Upper lobe of left lung (tissue), 6 donors: ENCODE data around the gene PRR9. TPM values are rescaled to one million over a fixed set of nuclear protein-coding genes. Genes with fewer than 3 reads are reported as not detected.
"Not testable (repeated sequence)": the region's sequence is repeated elsewhere in the genome, so short reads cannot be mapped to it uniquely, and the experiment has no call there.

Source experiments
- ATAC-seq, 2 donors: fragments of 200-7000 bp; cut with Tn5 transposase; one replicate each; pipeline ENCODE4 v1.9.1; 2022; ENCODE audit warnings: mild to moderate bottlenecking in 2 of 2, moderate library complexity in 2 of 2; ENCODE audit not compliant: low FRiP score in 2 of 2
- DNase-seq, 2 donors: peaks; one replicate each; pipeline ENCODE4 v3.0.0-alpha.2; 2019 to 2020
- H3K27ac ChIP-seq, 4 donors: fragments of 200-600 bp; sonication (generic); one replicate each; pipeline ENCODE4 v1.5.1; 2016 to 2019
- H3K27me3 ChIP-seq, 4 donors: fragments of 200-600 bp; sonication (generic); one replicate each; pipeline ENCODE4 v1.5.1; 2017 to 2019
- H3K36me3 ChIP-seq, 4 donors: fragments of 200-600 bp; sonication (generic); one replicate each; pipeline ENCODE4 v1.5.1; 2016 to 2019
- H3K4me1 ChIP-seq, 4 donors: fragments of 200-600 bp; sonication (generic); one replicate each; pipeline ENCODE4 v1.5.1; 2018 to 2019
- H3K4me3 ChIP-seq, 4 donors: fragments of 200-600 bp; sonication (generic); one replicate each; pipeline ENCODE4 v1.5.1; 2017 to 2019; ENCODE audit warnings: mild to moderate bottlenecking in 2 of 4, moderate library complexity in 1 of 4
- H3K9me3 ChIP-seq, 4 donors: fragments of 200-600 bp; sonication (generic); one replicate each; pipeline ENCODE4 v1.5.1; 2018 to 2019
- EP300 ChIP-seq, 4 donors: sonication (generic); formaldehyde crosslinking; IDR thresholded peaks; one replicate each; pipeline ENCODE4 v1.5.1; 2017; ENCODE audit warnings: antibody characterized with exemption in 4 of 4, control low read depth in 2 of 4
- POLR2A ChIP-seq, 4 donors: fragments of 450-650 bp; IDR thresholded peaks; one replicate each; pipeline ENCODE4 v1.5.1; 2016 to 2017; ENCODE audit warnings: antibody characterized with exemption in 4 of 4, mild to moderate bottlenecking in 2 of 4
- POLR2AphosphoS5 ChIP-seq, 2 donors: sonication (generic); formaldehyde crosslinking; IDR thresholded peaks; one replicate each; pipeline ENCODE4 v1.5.1; 2017; ENCODE audit warnings: antibody characterized with exemption in 2 of 2
- WGBS, 2 donors: methylation state at CpG; one replicate each; pipeline ENCODE4 v1.1.5; 2017 to 2018; 5-methylcytosine and 5-hydroxymethylcytosine counted together
- total RNA-seq, 6 donors: library from RNA; depleted of rRNA in 4 of 6; stranded (reverse); fragments of >200 nt in 4 of 6; gene quantifications; one replicate each; pipeline versions ENCODE4 v1.1.0 to v1.2.1, GENCODE V29; 2016 to 2021
- TF ChIP-seq, protein P1 (sequence below), 6 experiments: fragments of 450-650 bp in 4 of 6; fragments of 200-600 bp in 2 of 6; sonication (generic) in 2 of 6; IDR thresholded peaks; one replicate each; pipeline ENCODE4 v1.5.1; 2016 to 2019; ENCODE audit warnings: antibody characterized with exemption in 6 of 6
- donor health status: DM: no; HTN: no; CAD: no; lungs with moderate emphysema.
- donor health status: DM: no; HTN: yes; CAD: no; lungs with severe emphysema.

PRR9 gene
- total RNA-seq, 6 donors from 2014 or later = not detected

GRCh38 chr1:153228491-153228890, 11.1 kb downstream of the PRR9 start:
- ATAC-seq (no peak), DNase-seq (no peak)
- Histone ChIP-seq H3K36me3 (no peaks in the 10 kb centered on the region), H3K4me3 (no peak overlapping the region), H3K27me3 (no peaks in the 10 kb centered on the region), H3K4me1 (no peaks in the 10 kb centered on the region), H3K27ac (no peak overlapping the region), H3K9me3 (no peaks in the 10 kb centered on the region)
- 77 to 91% methylated on average over 1 of the region's 1 CpG for WGBS, 2 donors
- TF ChIP-seq EP300 (IDR thresholded peaks at IDR 0.05) (no peak), POLR2A (IDR thresholded peaks at IDR 0.05) (no peak)

- DNase-seq, H3K27ac ChIP-seq, H3K4me1 ChIP-seq, H3K27me3 ChIP-seq, H3K36me3 ChIP-seq, H3K4me3 ChIP-seq, H3K9me3 ChIP-seq: not testable (repeated sequence)
- WGBS, 2 donors = 54% methylated on average over 10 to 12 of the region's 12 CpGs
- ATAC-seq = peak; percentile 50 to 65
- TF ChIP-seq, protein P1, sequence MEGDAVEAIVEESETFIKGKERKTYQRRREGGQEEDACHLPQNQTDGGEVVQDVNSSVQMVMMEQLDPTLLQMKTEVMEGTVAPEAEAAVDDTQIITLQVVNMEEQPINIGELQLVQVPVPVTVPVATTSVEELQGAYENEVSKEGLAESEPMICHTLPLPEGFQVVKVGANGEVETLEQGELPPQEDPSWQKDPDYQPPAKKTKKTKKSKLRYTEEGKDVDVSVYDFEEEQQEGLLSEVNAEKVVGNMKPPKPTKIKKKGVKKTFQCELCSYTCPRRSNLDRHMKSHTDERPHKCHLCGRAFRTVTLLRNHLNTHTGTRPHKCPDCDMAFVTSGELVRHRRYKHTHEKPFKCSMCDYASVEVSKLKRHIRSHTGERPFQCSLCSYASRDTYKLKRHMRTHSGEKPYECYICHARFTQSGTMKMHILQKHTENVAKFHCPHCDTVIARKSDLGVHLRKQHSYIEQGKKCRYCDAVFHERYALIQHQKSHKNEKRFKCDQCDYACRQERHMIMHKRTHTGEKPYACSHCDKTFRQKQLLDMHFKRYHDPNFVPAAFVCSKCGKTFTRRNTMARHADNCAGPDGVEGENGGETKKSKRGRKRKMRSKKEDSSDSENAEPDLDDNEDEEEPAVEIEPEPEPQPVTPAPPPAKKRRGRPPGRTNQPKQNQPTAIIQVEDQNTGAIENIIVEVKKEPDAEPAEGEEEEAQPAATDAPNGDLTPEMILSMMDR (IDR thresholded peaks at IDR 0.05) = peak in 3 of 6 experiments; percentile 10 to 40 (median 16)
Observed at GRCh38 chr1:153229076-153229829, 11.9 kb downstream of the PRR9 start.

DNA sequence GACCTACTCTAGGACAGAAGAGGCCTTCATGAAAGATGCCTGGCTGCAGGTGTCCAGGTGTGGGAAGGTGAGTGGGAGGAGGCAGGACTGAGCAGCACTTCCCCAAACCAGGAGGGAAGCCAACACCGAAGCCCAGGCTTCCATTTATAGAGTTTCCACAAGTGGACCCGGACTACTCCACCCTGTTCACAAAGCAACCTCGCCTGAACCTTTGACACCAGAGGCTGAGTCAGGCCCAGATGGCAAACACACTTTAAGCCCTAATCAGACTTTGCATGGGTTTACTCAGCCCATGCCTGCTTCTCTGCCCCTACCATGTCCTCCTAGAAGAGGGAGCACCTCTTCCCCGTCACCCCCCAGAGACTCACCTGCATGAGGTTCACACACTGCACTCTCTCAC, 14.0 kb downstream of the PRR9 start:
- Histone ChIP-seq H3K27me3 (no peaks in the 10 kb centered on the region), H3K4me1 (no peaks in the 10 kb centered on the region), H3K4me3 (no peak overlapping the region), H3K9me3 (no peaks in the 10 kb centered on the region), H3K36me3 (no peaks in the 10 kb centered on the region), H3K27ac (peak overlapping the region in 1 of 4 donors; percentile 25)
- DNase-seq (no peak), ATAC-seq (peak; percentile 23 to 47)
- WGBS, 2 donors = 79 to 93% methylated on average over 3 to 4 of the region's 4 CpGs
- TF ChIP-seq, protein P1 (IDR thresholded peaks at IDR 0.05) = no peak
- TF ChIP-seq POLR2AphosphoS5 (IDR thresholded peaks at IDR 0.05) (no peak), EP300 (IDR thresholded peaks at IDR 0.05) (no peak), POLR2A (IDR thresholded peaks at IDR 0.05) (no peak)

DNA sequence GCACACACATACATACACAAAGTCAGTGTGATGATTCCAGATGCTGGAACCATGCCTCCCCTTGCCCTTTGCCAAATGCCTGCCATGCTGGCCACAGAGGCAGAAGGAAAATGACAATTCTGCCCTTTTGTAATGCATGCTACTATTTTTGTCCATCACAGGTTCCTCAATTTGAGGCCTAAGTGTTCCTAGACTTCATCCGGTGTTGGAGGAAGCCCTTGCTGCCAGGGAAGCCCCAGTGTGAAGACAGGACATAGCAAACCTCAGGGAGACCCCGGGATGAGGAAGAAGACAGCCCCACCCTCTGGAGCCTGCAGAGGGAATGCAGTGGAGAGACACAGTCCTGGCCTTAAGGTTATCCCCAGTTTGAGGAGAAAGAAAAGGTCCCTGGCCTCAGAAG, 14.4 kb downstream of the PRR9 start:
- ATAC-seq (peak in 1 of 2 donors; percentile 51), DNase-seq (peak in 1 of 2 donors; percentile 40)
- Histone ChIP-seq H3K4me3 (no peak overlapping the region), H3K4me1 (no peaks in the 10 kb centered on the region), H3K27ac (peak overlapping the region in 1 of 4 donors; percentile 25), H3K36me3 (no peaks in the 10 kb centered on the region), H3K27me3 (no peaks in the 10 kb centered on the region), H3K9me3 (no peaks in the 10 kb centered on the region)
- TF ChIP-seq POLR2A (IDR thresholded peaks at IDR 0.05) (no peak), EP300 (IDR thresholded peaks at IDR 0.05) (no peak), POLR2AphosphoS5 (IDR thresholded peaks at IDR 0.05) (no peak)
- TF ChIP-seq, protein P1 (IDR thresholded peaks at IDR 0.05) = no peak
- WGBS, 2 donors = 20 to 48% methylated on average over 1 to 2 of the region's 2 CpGs

- Histone ChIP-seq H3K27me3 (no peaks in the 10 kb centered on the region), H3K36me3 (no peaks in the 10 kb centered on the region), H3K9me3 (no peaks in the 10 kb centered on the region), H3K4me1 (no peaks in the 10 kb centered on the region), H3K4me3 (no peak overlapping the region), H3K27ac (peak overlapping the region in 2 of 4 donors; percentile 30 to 42)
- 37 to 48% methylated on average over 3 of the region's 3 CpGs for WGBS, 2 donors
- DNase-seq (peak in 1 of 2 donors; percentile 48), ATAC-seq (peak in 1 of 2 donors; percentile 19)
- TF ChIP-seq EP300 (IDR thresholded peaks at IDR 0.05) = no peak
- peak in 1 of 2 donors; percentile 37 for TF ChIP-seq POLR2AphosphoS5 (IDR thresholded peaks at IDR 0.05)
- TF ChIP-seq, protein P1 (IDR thresholded peaks at IDR 0.05) = no peak
Observed at GRCh38 chr1:153232553-153232952, 15.2 kb downstream of the PRR9 start.
